Measurements from ENCODE around the gene CADM3.

The CADM3 gene

DNA sequence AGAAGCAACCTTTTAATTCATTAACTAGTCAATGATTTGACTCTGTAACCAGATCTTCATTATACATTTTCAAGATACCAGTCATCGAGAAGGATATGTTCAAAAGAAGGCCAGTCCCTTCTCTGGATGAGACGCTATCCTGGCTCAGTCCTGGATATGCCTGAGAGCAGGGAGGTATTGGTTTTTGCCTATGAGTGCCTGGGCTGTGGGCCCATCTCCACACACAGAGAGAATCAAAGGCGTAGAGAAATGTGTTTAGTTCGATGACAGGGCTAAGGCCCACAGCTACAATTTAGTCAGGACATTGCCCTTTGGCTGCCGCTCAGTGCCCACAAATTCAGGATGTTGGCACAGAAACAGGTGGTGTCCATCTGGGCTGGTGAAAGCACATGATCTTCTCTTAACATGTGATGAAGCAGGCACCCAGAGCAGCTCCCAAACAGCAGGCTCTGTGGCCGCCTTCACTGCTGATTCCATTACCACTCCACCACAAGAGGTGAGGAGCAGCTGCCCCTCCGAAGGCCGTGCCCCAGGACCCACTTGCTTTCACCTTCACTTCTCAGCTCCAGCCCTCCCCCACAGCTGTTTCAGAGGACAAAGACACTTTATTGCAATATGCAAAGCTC is 58.0 kb downstream of the CADM3 start:
- Histone ChIP-seq H3K4ac (ENCODE audit: low read depth in 1 of 2, low read length in 2 of 2) (no peak overlapping the region), H2BK120ac (ENCODE audit: low read depth, low read length) (no peak overlapping the region), H2AFZ (ENCODE audit: low read depth, low read length) (no peak overlapping the region), H3K4me3 (ENCODE audit: insufficient read depth in 1 of 2, low read depth in 1 of 2, low read length in 2 of 2) (no peak overlapping the region), H3K36me3 (ENCODE audit: control insufficient read depth in 1 of 2, insufficient read depth in 2 of 2, low read depth in 1 of 2, low read length in 2 of 2) (no peaks in the 10 kb centered on the region), H3K9me3 (ENCODE audit: control insufficient read depth, low read length) (no peaks in the 10 kb centered on the region), H3K27me3 (ENCODE audit: control insufficient read depth in 1 of 2, insufficient read depth in 1 of 2, low read length in 2 of 2) (no peaks in the 10 kb centered on the region), H3K9ac (ENCODE audit: low read length) (no peak overlapping the region), H4K91ac (ENCODE audit: low read length) (no peak overlapping the region), H2BK15ac (ENCODE audit: low read depth, poor library complexity, severe bottlenecking) (no peak overlapping the region), H4K8ac (ENCODE audit: low read length) (no peak overlapping the region), H3K23ac (ENCODE audit: low read length in 2 of 2) (no peak overlapping the region), H3K79me1 (replicated peaks; ENCODE audit: low read length, poor library complexity, severe bottlenecking) (no peaks in the 10 kb centered on the region), H3K4me1 (ENCODE audit: control insufficient read depth, insufficient read depth, low read depth, low read length) (no peaks in the 10 kb centered on the region), H3K27ac (ENCODE audit: low read length, poor library complexity, severe bottlenecking) (no peak overlapping the region), H2BK5ac (ENCODE audit: low read depth, low read length, poor library complexity, severe bottlenecking) (no peak overlapping the region), H2AK5ac (ENCODE audit: low read length, severe bottlenecking) (no peak overlapping the region), H3K18ac (ENCODE audit: low read depth in 1 of 2, low read length in 2 of 2) (no peak overlapping the region), H2BK12ac (ENCODE audit: low read length in 2 of 2) (no peak overlapping the region), H3K4me2 (ENCODE audit: low read length, poor library complexity, severe bottlenecking) (no peak overlapping the region), H3K14ac (ENCODE audit: low read length in 2 of 2) (no peak overlapping the region)
- 77% methylated on average over 8 of the region's 8 CpGs for WGBS
- DNase-seq = no peak

DNA sequence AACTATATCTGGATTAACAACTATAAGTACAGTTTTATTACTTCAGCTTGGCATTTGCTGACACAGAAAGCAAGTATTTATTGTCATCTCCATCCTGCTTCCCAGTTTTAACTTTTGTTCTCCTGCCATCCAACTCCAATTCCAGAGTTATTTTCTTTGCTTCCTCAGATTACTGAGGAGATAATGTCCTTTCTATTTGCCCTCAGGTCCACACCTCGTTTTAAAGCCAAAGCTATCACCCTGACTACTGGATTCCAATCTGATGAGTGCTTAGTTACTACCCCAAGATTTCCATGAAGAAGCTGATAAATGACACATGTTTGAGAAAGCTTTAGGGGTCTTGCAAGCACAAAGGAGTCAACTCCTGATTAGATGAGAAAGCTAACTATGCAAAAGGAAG is 58.5 kb downstream of the CADM3 start:
- Histone ChIP-seq H3K36me3 (ENCODE audit: control insufficient read depth in 1 of 2, insufficient read depth in 2 of 2, low read depth in 1 of 2, low read length in 2 of 2) (no peaks in the 10 kb centered on the region), H4K8ac (ENCODE audit: low read length) (no peak overlapping the region), H2AK5ac (ENCODE audit: low read length, severe bottlenecking) (no peak overlapping the region), H3K9me3 (ENCODE audit: control insufficient read depth, low read length) (no peaks in the 10 kb centered on the region), H3K27me3 (ENCODE audit: control insufficient read depth in 1 of 2, insufficient read depth in 1 of 2, low read length in 2 of 2) (no peaks in the 10 kb centered on the region), H2BK15ac (ENCODE audit: low read depth, poor library complexity, severe bottlenecking) (no peak overlapping the region), H3K9ac (ENCODE audit: low read length) (no peak overlapping the region), H3K4ac (ENCODE audit: low read depth in 1 of 2, low read length in 2 of 2) (no peak overlapping the region), H3K4me3 (ENCODE audit: insufficient read depth in 1 of 2, low read depth in 1 of 2, low read length in 2 of 2) (no peak overlapping the region), H3K4me1 (ENCODE audit: control insufficient read depth, insufficient read depth, low read depth, low read length) (no peaks in the 10 kb centered on the region), H3K4me2 (ENCODE audit: low read length, poor library complexity, severe bottlenecking) (no peak overlapping the region), H3K79me1 (replicated peaks; ENCODE audit: low read length, poor library complexity, severe bottlenecking) (no peaks in the 10 kb centered on the region), H2BK120ac (ENCODE audit: low read depth, low read length) (no peak overlapping the region), H3K18ac (ENCODE audit: low read depth in 1 of 2, low read length in 2 of 2) (no peak overlapping the region), H2BK5ac (ENCODE audit: low read depth, low read length, poor library complexity, severe bottlenecking) (no peak overlapping the region), H4K91ac (ENCODE audit: low read length) (no peak overlapping the region), H2BK12ac (ENCODE audit: low read length in 2 of 2) (no peak overlapping the region), H3K14ac (ENCODE audit: low read length in 2 of 2) (no peak overlapping the region), H3K23ac (ENCODE audit: low read length in 2 of 2) (no peak overlapping the region), H3K27ac (ENCODE audit: low read length, poor library complexity, severe bottlenecking) (no peak overlapping the region), H2AFZ (ENCODE audit: low read depth, low read length) (no peak overlapping the region)
- no peak for DNase-seq
- 7% methylated on average over 1 of the region's 1 CpG for WGBS

DNA sequence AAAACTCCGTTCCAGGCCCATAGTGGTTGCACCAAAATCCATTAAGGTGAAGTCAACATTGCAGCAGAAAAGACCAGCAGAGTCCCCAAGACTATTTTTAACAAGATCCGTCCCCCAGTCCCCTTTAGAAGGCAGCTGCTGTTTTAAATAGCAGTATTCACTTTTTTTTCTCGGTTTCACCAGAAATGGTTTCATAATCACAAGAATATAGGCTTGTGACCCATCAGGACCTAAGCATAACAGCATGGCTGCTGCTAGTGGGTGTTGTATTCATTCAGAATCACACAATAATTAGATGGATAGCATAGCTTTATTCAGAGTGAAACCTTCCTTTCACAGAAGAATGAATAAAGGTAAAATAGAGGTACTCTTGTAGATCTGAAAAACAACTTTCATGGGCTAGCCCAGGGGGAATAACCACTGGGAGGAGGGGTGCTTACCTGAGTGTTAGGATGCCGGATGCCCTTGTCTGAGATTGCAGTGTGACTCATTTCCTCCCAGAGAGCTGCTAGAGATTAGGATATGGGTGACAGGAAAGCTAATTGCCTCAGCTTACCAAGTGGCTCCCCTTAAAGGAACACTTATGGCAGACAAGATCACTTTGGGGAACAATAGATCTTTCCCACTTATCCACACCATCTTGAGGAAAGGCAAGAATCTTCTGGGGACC is 68.3 kb downstream of the CADM3 start:
- Histone ChIP-seq H3K79me1 (replicated peaks; ENCODE audit: low read length, poor library complexity, severe bottlenecking) (no peaks in the 10 kb centered on the region), H2BK120ac (ENCODE audit: low read depth, low read length) (no peak overlapping the region)

DNA sequence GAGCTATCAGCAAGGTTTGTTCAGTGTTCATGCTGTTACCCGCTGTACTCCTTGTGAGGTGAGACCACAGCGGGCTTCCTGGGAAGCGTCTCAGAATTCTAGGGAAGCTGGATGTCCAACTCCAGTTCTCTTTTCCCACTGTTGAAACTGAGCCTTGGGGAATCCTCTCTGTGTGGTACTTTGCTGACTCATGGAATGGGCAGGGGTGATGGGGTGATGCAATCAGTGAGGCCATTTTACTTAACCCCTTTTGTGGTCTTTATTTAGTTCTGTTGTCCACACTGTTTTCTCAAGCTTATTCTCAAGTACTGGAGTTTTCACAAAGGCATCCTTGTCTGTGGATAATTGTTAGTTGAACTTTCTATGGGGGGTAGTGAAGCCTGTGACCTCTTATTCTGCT is 75.9 kb downstream of the CADM3 start:
- Histone ChIP-seq H3K79me1 (replicated peaks; ENCODE audit: low read length, poor library complexity, severe bottlenecking) (no peaks in the 10 kb centered on the region), H2BK12ac (ENCODE audit: low read length in 2 of 2) (no peak overlapping the region), H2BK120ac (ENCODE audit: low read depth, low read length) (no peak overlapping the region), H3K4ac (ENCODE audit: low read depth in 1 of 2, low read length in 2 of 2) (no peak overlapping the region), H3K4me2 (ENCODE audit: low read length, poor library complexity, severe bottlenecking) (no peak overlapping the region), H3K23ac (ENCODE audit: low read length in 2 of 2) (no peak overlapping the region), H3K14ac (ENCODE audit: low read length in 2 of 2) (no peak overlapping the region), H4K91ac (ENCODE audit: low read length) (no peak overlapping the region), H2AFZ (ENCODE audit: low read depth, low read length) (no peak overlapping the region), H4K8ac (ENCODE audit: low read length) (no peak overlapping the region), H2BK15ac (ENCODE audit: low read depth, poor library complexity, severe bottlenecking) (no peak overlapping the region), H3K4me1 (ENCODE audit: control insufficient read depth, insufficient read depth, low read depth, low read length) (no peaks in the 10 kb centered on the region), H3K36me3 (ENCODE audit: control insufficient read depth in 1 of 2, insufficient read depth in 2 of 2, low read depth in 1 of 2, low read length in 2 of 2) (no peaks in the 10 kb centered on the region), H3K9me3 (ENCODE audit: control insufficient read depth, low read length) (peaks cover 41% of the 10 kb centered on the region), H3K4me3 (ENCODE audit: insufficient read depth in 1 of 2, low read depth in 1 of 2, low read length in 2 of 2) (no peak overlapping the region), H2AK5ac (ENCODE audit: low read length, severe bottlenecking) (no peak overlapping the region), H3K27me3 (ENCODE audit: control insufficient read depth in 1 of 2, insufficient read depth in 1 of 2, low read length in 2 of 2) (no peaks in the 10 kb centered on the region), H2BK5ac (ENCODE audit: low read depth, low read length, poor library complexity, severe bottlenecking) (no peak overlapping the region), H3K9ac (ENCODE audit: low read length) (no peak overlapping the region), H3K27ac (ENCODE audit: low read length, poor library complexity, severe bottlenecking) (no peak overlapping the region), H3K18ac (ENCODE audit: low read depth in 1 of 2, low read length in 2 of 2) (no peak overlapping the region)
- DNase-seq = no peak
- WGBS = 92% methylated on average over 3 of the region's 3 CpGs

More for the DNA sequence above, 68.3 kb downstream of the CADM3 start:
- Histone ChIP-seq H4K8ac (ENCODE audit: low read length) (no peak overlapping the region), H3K18ac (ENCODE audit: low read depth in 1 of 2, low read length in 2 of 2) (no peak overlapping the region), H3K9ac (ENCODE audit: low read length) (no peak overlapping the region), H2BK5ac (ENCODE audit: low read depth, low read length, poor library complexity, severe bottlenecking) (no peak overlapping the region), H3K4ac (ENCODE audit: low read depth in 1 of 2, low read length in 2 of 2) (no peak overlapping the region), H3K23ac (ENCODE audit: low read length in 2 of 2) (no peak overlapping the region), H3K27me3 (ENCODE audit: control insufficient read depth in 1 of 2, insufficient read depth in 1 of 2, low read length in 2 of 2) (no peaks in the 10 kb centered on the region), H4K91ac (ENCODE audit: low read length) (no peak overlapping the region), H3K4me2 (ENCODE audit: low read length, poor library complexity, severe bottlenecking) (no peak overlapping the region), H3K9me3 (ENCODE audit: control insufficient read depth, low read length) (peaks cover 6% of the 10 kb centered on the region), H2BK12ac (ENCODE audit: low read length in 2 of 2) (no peak overlapping the region), H3K14ac (ENCODE audit: low read length in 2 of 2) (no peak overlapping the region), H3K36me3 (ENCODE audit: control insufficient read depth in 1 of 2, insufficient read depth in 2 of 2, low read depth in 1 of 2, low read length in 2 of 2) (no peaks in the 10 kb centered on the region), H3K4me1 (ENCODE audit: control insufficient read depth, insufficient read depth, low read depth, low read length) (no peaks in the 10 kb centered on the region), H3K27ac (ENCODE audit: low read length, poor library complexity, severe bottlenecking) (no peak overlapping the region), H2AFZ (ENCODE audit: low read depth, low read length) (no peak overlapping the region), H2AK5ac (ENCODE audit: low read length, severe bottlenecking) (no peak overlapping the region), H2BK15ac (ENCODE audit: low read depth, poor library complexity, severe bottlenecking) (no peak overlapping the region), H3K4me3 (ENCODE audit: insufficient read depth in 1 of 2, low read depth in 1 of 2, low read length in 2 of 2) (no peak overlapping the region)
- WGBS = 42% methylated on average over 3 of the region's 4 CpGs
- no peak for DNase-seq

All from mesenchymal stem cell (in vitro differentiated cells and primary cell).